Calu3 (cell line): ENCODE measurements around the gene RASSF4. TPM values are rescaled to one million over a fixed set of nuclear protein-coding genes. Genes with fewer than 3 reads are reported as not detected.

Experiments used
- BruUV-seq: library from RNA; stranded (reverse); fragments of 400-500 nt; replicated peaks from 2 replicates; lab custom pipeline; 2021; lab: Mats Ljungman, UMichigan
- CTCF ChIA-PET: fragments of 300-600 bp; sonication (Branson Sonifier 250); formaldehyde crosslinking; loops from one replicate; lab custom pipeline; 2022; ENCODE audit warnings: antibody characterized with exemption; lab: Charles Lee
- DNase-seq: peaks from one replicate; pipeline ENCODE4 v3.0.0; 2022
- H3K27ac Mint-ChIP-seq: one replicate; pipeline ENCODE4 v1.8.0; 2022; ENCODE audit warnings: mixed read lengths; ENCODE audit not compliant: unreplicated experiment
- H3K27me3 Mint-ChIP-seq: one replicate; pipeline ENCODE4 v1.8.0; 2022; ENCODE audit warnings: mixed read lengths; ENCODE audit not compliant: unreplicated experiment
- H3K36me3 Mint-ChIP-seq: one replicate; pipeline ENCODE4 v1.8.0; 2022; ENCODE audit warnings: mild to moderate bottlenecking, moderate library complexity, mixed read lengths; ENCODE audit not compliant: insufficient read depth, unreplicated experiment
- H3K4me1 Mint-ChIP-seq: one replicate; pipeline ENCODE4 v1.8.0; 2022; ENCODE audit warnings: mild to moderate bottlenecking, low read depth, mixed read lengths; ENCODE audit not compliant: unreplicated experiment
- H3K4me3 Mint-ChIP-seq: one replicate; pipeline ENCODE4 v1.8.0; 2022; ENCODE audit warnings: mild to moderate bottlenecking, low read depth, moderate library complexity, mixed read lengths; ENCODE audit not compliant: unreplicated experiment
- H3K9me3 Mint-ChIP-seq: one replicate; pipeline ENCODE4 v1.8.0; 2022; ENCODE audit warnings: low read depth, mixed read lengths; ENCODE audit not compliant: unreplicated experiment
- intact Hi-C: fragments of 100-400 bp; cut with micrococcal nuclease; formaldehyde crosslinking; loops from one replicate; pipeline ENCODE4 v1.10.0; 2022; ENCODE audit not compliant: unreplicated experiment
- total RNA-seq: library from RNA; stranded (reverse); gene quantifications from 2 replicates; pipeline ENCODE4 v1.2.3, GENCODE V29; 2022
- TF ChIP-seq, protein P1 (sequence below): fragments of 200-600 bp; IDR thresholded peaks from one replicate; pipeline ENCODE4 v1.8.0; 2022; ENCODE audit warnings: antibody characterized with exemption; ENCODE audit not compliant: unreplicated experiment

The RASSF4 gene
- total RNA-seq, 1 experiment from 2014 or later, result 2.2 TPM

DNA sequence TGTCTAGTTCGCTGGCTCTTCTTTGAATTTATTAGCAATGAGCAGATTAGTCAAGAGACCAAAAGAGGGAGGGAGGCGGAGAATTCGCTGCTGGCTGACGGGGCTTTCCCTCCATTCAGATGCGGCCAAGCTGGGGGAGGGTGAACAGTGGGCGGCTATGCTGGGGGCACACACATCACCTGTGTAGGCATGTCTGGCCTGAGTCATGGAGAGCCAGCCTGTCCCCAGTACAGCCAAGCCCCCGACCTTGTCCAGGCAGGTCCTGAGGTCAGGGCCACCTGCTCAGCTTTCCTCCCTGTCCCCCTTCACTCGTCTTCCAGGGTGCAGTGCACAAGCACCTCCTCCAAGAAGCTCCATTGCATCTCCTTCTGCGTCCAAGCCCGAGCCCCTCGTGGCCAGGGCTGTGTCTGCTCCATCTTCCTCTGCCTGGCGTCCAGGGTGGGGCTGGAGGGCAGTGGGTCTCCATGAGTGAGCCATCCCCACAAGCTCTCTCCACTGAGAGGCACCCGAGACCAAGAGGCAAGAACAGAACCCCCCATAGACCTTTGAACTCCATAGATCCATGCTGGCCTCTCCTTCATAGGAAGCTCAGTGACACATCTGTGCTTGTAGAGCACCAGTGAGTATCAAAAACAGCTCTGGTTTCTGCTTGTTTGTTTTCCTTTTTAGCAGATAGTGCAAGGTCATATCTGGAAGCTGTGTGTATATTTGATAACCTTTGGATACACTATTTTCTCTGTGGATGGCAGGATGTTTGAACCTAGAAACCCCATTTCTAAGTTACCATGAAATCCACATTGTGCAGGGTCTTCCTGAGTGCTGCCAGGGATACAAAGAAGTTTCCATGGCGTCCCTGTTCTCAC is 20.9 kb downstream of the RASSF4 start:
- intact Hi-C loops, result loop anchor here (1.0 kb wide), 1 partner anchor 20 kb away; the partner anchor contains the start of gene ZNF22
- CTCF ChIA-PET, result interaction anchor here (0.6 to 4.7 kb wide), 6 partner anchors 10 to 107 kb away, joined by 3 to 28 read pairs (median 4); no protein-coding TSS in a partner anchor
- peak overlapping the region; percentile 100 for H3K27ac Mint-ChIP-seq
- H3K4me1 Mint-ChIP-seq, result peaks cover 77% of the 10 kb centered on the region
- peaks cover 40% of the 10 kb centered on the region for H3K36me3 Mint-ChIP-seq
- BruUV-seq, result no TSS peak
- peak overlapping the region; percentile 65 for H3K4me3 Mint-ChIP-seq
- TF ChIP-seq, protein P1, sequence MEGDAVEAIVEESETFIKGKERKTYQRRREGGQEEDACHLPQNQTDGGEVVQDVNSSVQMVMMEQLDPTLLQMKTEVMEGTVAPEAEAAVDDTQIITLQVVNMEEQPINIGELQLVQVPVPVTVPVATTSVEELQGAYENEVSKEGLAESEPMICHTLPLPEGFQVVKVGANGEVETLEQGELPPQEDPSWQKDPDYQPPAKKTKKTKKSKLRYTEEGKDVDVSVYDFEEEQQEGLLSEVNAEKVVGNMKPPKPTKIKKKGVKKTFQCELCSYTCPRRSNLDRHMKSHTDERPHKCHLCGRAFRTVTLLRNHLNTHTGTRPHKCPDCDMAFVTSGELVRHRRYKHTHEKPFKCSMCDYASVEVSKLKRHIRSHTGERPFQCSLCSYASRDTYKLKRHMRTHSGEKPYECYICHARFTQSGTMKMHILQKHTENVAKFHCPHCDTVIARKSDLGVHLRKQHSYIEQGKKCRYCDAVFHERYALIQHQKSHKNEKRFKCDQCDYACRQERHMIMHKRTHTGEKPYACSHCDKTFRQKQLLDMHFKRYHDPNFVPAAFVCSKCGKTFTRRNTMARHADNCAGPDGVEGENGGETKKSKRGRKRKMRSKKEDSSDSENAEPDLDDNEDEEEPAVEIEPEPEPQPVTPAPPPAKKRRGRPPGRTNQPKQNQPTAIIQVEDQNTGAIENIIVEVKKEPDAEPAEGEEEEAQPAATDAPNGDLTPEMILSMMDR, result no peak
- H3K27me3 Mint-ChIP-seq, result no peaks in the 10 kb centered on the region
- H3K9me3 Mint-ChIP-seq, result no peaks in the 10 kb centered on the region
- no peak for DNase-seq

DNA sequence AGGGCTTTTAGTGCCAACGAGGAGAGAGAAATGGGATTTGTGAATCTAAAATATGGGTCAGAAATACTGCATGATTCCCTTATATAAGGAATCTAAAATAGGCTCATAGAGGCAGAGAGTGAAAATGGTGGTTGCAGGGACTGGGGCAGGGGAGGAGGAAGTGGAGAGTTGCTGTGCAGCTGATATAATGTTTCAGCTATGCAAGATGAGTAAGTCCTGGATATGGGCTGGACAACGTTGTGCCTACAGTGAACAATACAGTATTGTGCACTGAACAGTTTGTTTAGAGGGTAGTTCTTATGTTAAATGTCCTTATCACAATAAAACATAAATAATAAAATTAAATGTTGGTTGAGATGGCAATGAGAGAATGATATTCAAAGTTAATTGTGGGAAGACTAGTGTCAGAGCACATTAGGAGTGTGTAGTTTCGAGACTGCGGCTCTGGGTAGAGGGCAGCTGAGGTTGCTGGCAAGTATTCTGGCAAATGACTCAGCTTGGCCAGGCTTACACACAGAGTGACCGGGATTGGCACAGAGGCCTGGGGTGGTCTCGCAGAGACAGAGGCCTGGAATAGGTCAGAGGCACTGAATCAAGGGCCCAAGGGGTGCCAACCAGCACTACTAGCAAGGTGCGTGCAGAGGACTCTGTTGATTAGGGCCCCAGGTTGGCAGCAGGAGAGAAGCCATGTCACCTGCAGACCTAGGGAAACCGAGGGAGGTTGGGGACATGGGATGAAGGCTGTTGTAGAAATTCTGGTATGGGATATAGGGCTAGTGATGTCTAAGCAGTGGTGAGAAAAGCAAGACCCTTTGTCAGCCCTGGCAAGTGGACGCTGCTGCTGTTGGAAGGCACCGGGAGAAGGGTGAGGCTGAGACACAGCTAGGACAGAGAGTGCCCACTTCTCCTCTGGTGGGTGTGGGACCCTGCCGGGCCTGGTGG is 21.8 kb downstream of the RASSF4 start:
- no TSS peak for BruUV-seq
- H3K27me3 Mint-ChIP-seq, result no peaks in the 10 kb centered on the region
- peak overlapping the region; percentile 100 for H3K27ac Mint-ChIP-seq
- H3K4me1 Mint-ChIP-seq, result peaks cover 69% of the 10 kb centered on the region
- DNase-seq, result peak; percentile 75
- peak overlapping the region; percentile 65 for H3K4me3 Mint-ChIP-seq
- intact Hi-C loops, result loop anchor here (1.0 kb wide), 1 partner anchor 19 kb away; the partner anchor contains the start of gene ZNF22
- H3K9me3 Mint-ChIP-seq, result no peaks in the 10 kb centered on the region
- TF ChIP-seq, protein P1, result no peak
- CTCF ChIA-PET, result interaction anchor here (0.6 to 4.7 kb wide), 6 partner anchors 9 to 70 kb away, joined by 3 to 28 read pairs (median 4); no protein-coding TSS in a partner anchor
- peaks cover 40% of the 10 kb centered on the region for H3K36me3 Mint-ChIP-seq

DNA sequence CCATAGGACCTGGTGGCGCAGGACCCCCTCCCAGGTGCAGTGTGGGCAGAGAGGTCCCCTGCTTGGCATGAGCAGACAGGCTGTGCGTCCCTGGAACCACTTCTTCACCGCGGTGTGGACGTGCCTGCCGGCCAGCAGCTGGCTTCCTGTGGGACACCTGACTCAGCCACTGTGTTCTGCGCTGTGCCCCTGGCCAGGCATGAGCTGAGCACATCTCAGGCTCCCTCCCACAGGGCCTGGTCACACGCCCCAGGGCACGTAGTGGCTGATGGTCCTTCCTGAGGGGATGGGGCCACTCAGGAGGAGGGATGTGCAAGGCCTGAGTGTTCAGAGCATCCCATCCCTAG is 22.5 kb downstream of the RASSF4 start:
- peak; percentile 67 for DNase-seq
- intact Hi-C loops, result no loop called here
- Mint-ChIP-seq H3K36me3 (peaks cover 40% of the 10 kb centered on the region), H3K4me3 (peak overlapping the region; percentile 65), H3K9me3 (no peaks in the 10 kb centered on the region), H3K27ac (peak overlapping the region; percentile 100), H3K27me3 (no peaks in the 10 kb centered on the region), H3K4me1 (peaks cover 63% of the 10 kb centered on the region)
- TF ChIP-seq, protein P1, result no peak
- CTCF ChIA-PET, result interaction anchor here (2.3 to 4.7 kb wide), 2 partner anchors 20 to 49 kb away, joined by 7 to 28 read pairs; no protein-coding TSS in a partner anchor
- no TSS peak for BruUV-seq

DNA sequence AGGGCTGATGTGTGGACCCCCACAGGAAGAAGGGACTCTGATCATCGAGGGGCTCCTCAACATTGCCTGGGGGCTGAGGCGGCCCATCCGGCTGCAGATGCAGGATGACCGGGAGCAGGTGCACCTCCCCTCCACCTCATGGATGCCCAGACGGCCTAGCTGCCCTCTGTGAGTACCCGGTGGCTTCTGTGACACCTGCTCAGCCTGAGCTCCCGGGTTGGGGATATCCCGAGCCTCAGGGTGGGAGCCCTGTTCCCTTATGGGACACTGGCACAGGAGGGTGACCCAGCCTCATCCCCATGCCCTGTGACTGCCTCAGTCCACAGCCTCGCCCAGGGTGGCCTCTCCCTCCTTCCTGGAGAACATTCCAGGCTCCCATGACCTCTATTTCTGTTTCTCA is 22.9 kb downstream of the RASSF4 start:
- Mint-ChIP-seq H3K27me3 (no peaks in the 10 kb centered on the region), H3K9me3 (no peaks in the 10 kb centered on the region), H3K36me3 (peaks cover 39% of the 10 kb centered on the region), H3K4me3 (peak overlapping the region; percentile 65), H3K27ac (peak overlapping the region; percentile 100), H3K4me1 (peaks cover 59% of the 10 kb centered on the region)
- BruUV-seq, result no TSS peak
- intact Hi-C loops, result no loop called here
- CTCF ChIA-PET, result interaction anchor here (2.3 to 4.7 kb wide), 2 partner anchors 19 to 49 kb away, joined by 7 to 28 read pairs; no protein-coding TSS in a partner anchor
- TF ChIP-seq, protein P1, result no peak
- DNase-seq, result no peak
